WTC11 (cell line): ENCODE data around the gene CD300H. TPM values are rescaled to one million over a fixed set of nuclear protein-coding genes. Genes with fewer than 3 reads are reported as not detected.

Source experiments
- ATAC-seq: fragments of 200-7000 bp; cut with Tn5 transposase; 2 replicates; pipeline ENCODE4 v1.10.0; 2021; ENCODE audit warnings: mild to moderate bottlenecking, moderate library complexity
- CTCF ChIA-PET: fragments of 300-600 bp; sonication (Branson Sonifier 250); formaldehyde crosslinking; loops from one replicate; lab custom pipeline; 2021; ENCODE audit warnings: antibody characterized with exemption; lab: Charles Lee
- POLR2A ChIA-PET: fragments of 350-600 bp; sonication (Branson Sonifier 250); formaldehyde crosslinking; loops from one replicate; lab custom pipeline; 2021; ENCODE audit warnings: antibody characterized with exemption; lab: Charles Lee
- DNase-seq: peaks from one replicate; pipeline ENCODE4 v3.0.0; 2021; ENCODE audit warnings: low spot score
- H3K27ac Mint-ChIP-seq: 2 replicates; pipeline ENCODE4 v1.8.0; 2021; ENCODE audit warnings: mixed read lengths
- H3K27me3 Mint-ChIP-seq: 2 replicates; pipeline ENCODE4 v1.8.0; 2021; ENCODE audit warnings: low read depth, mild to moderate bottlenecking, moderate library complexity, mixed read lengths
- H3K36me3 Mint-ChIP-seq: 2 replicates; pipeline ENCODE4 v1.8.0; 2021; ENCODE audit warnings: mixed read lengths
- H3K4me1 Mint-ChIP-seq: 2 replicates; pipeline ENCODE4 v1.8.0; 2022; ENCODE audit warnings: mixed read lengths
- H3K4me3 Mint-ChIP-seq: 2 replicates; pipeline ENCODE4 v1.8.0; 2021; ENCODE audit warnings: mild to moderate bottlenecking, moderate library complexity, mixed read lengths
- H3K9me3 Mint-ChIP-seq: 2 replicates; pipeline ENCODE4 v1.8.0; 2021; ENCODE audit warnings: mixed read lengths
- ARID4B ChIP-seq: sonication (generic); formaldehyde crosslinking; IDR thresholded peaks from 2 replicates; pipeline ENCODE4 v1.8.0; 2023; ENCODE audit warnings: missing genetic modification reagents, mild to moderate bottlenecking, borderline replicate concordance
- CREM ChIP-seq: sonication (generic); formaldehyde crosslinking; IDR thresholded peaks from 2 replicates; pipeline ENCODE4 v1.8.1; 2022; ENCODE audit warnings: mild to moderate bottlenecking, missing genetic modification reagents, moderate library complexity
- ELF4 ChIP-seq: sonication (generic); formaldehyde crosslinking; IDR thresholded peaks from 2 replicates; pipeline ENCODE4 v1.8.1; 2022; ENCODE audit warnings: low read depth, mild to moderate bottlenecking, moderate library complexity, missing genetic modification reagents
- ESRRA ChIP-seq: sonication (generic); formaldehyde crosslinking; IDR thresholded peaks from 2 replicates; pipeline ENCODE4 v1.8.1; 2022; ENCODE audit warnings: mild to moderate bottlenecking, missing genetic modification reagents, borderline replicate concordance
- ETV6 ChIP-seq: sonication (generic); formaldehyde crosslinking; IDR thresholded peaks from 2 replicates; pipeline ENCODE4 v1.8.1; 2022; ENCODE audit warnings: mild to moderate bottlenecking, missing genetic modification reagents
- FOXP1 ChIP-seq: sonication (generic); formaldehyde crosslinking; IDR thresholded peaks from 2 replicates; pipeline ENCODE4 v1.8.0; 2022; ENCODE audit warnings: missing genetic modification reagents, mild to moderate bottlenecking, moderate library complexity, borderline replicate concordance
- GABPB1 ChIP-seq: sonication (generic); formaldehyde crosslinking; IDR thresholded peaks from 2 replicates; pipeline ENCODE4 v1.8.1; 2023; ENCODE audit warnings: mild to moderate bottlenecking, missing genetic modification reagents
- IRF2 ChIP-seq: sonication (generic); formaldehyde crosslinking; IDR thresholded peaks from 2 replicates; pipeline ENCODE4 v1.8.0; 2022; ENCODE audit warnings: low read depth, missing genetic modification reagents, borderline replicate concordance
- MAX ChIP-seq: sonication (generic); formaldehyde crosslinking; IDR thresholded peaks from 2 replicates; pipeline ENCODE4 v1.8.0; 2022; ENCODE audit warnings: mild to moderate bottlenecking, missing genetic modification reagents
- NR3C1 ChIP-seq: sonication (generic); formaldehyde crosslinking; conservative IDR thresholded peaks from 2 replicates; pipeline ENCODE4 v1.8.1; 2023; ENCODE audit warnings: low read depth, mild to moderate bottlenecking, missing genetic modification reagents
- OVOL2 ChIP-seq: fragments of 250-450 bp; sonication (Bioruptor Pico); IDR thresholded peaks from 2 replicates; pipeline ENCODE4 v1.9.0; 2021; ENCODE audit warnings: mild to moderate bottlenecking, borderline replicate concordance
- PRRX2 ChIP-seq: fragments of 250-450 bp; sonication (Bioruptor Pico); IDR thresholded peaks from 2 replicates; pipeline ENCODE4 v1.8.0; 2021; ENCODE audit warnings: mild to moderate bottlenecking
- SMAD3 ChIP-seq: sonication (generic); formaldehyde crosslinking; IDR thresholded peaks from 2 replicates; pipeline ENCODE4 v1.8.0; 2022; ENCODE audit warnings: missing genetic modification reagents, mild to moderate bottlenecking, borderline replicate concordance
- SOX15 ChIP-seq: fragments of 250-450 bp; sonication (Bioruptor Pico); IDR thresholded peaks from 2 replicates; pipeline ENCODE4 v1.9.0; 2021; ENCODE audit warnings: mild to moderate bottlenecking
- TCF7 ChIP-seq: sonication (generic); formaldehyde crosslinking; IDR thresholded peaks from 2 replicates; pipeline ENCODE4 v1.8.0; 2022; ENCODE audit warnings: mild to moderate bottlenecking, low read depth, missing genetic modification reagents, moderate library complexity
- TEAD1 ChIP-seq: sonication (generic); formaldehyde crosslinking; IDR thresholded peaks from 2 replicates; pipeline ENCODE4 v1.8.0; 2022; ENCODE audit warnings: mild to moderate bottlenecking, missing genetic modification reagents
- ZBTB21 ChIP-seq: sonication (generic); formaldehyde crosslinking; IDR thresholded peaks from 2 replicates; pipeline ENCODE4 v1.8.1; 2023; ENCODE audit warnings: mild to moderate bottlenecking, missing genetic modification reagents, borderline replicate concordance
- ZNF425 ChIP-seq: fragments of 250-450 bp; sonication (Bioruptor Pico); conservative IDR thresholded peaks from 2 replicates; pipeline ENCODE4 v1.9.0; 2021; ENCODE audit warnings: mild to moderate bottlenecking
- ZNF671 ChIP-seq: fragments of 250-450 bp; sonication (Bioruptor Pico); IDR thresholded peaks from 2 replicates; pipeline ENCODE4 v1.8.0; 2021; ENCODE audit warnings: mild to moderate bottlenecking
- ZSCAN18 ChIP-seq: fragments of 250-450 bp; sonication (Bioruptor Pico); IDR thresholded peaks from 2 replicates; pipeline ENCODE4 v2.1.2; 2022; ENCODE audit warnings: mild to moderate bottlenecking, moderate library complexity
- total RNA-seq: library from RNA; stranded (reverse); gene quantifications from 3 replicates; pipeline ENCODE4 v1.2.3, GENCODE V29; 2021
- TF ChIP-seq, protein P1 (sequence below): sonication (generic); formaldehyde crosslinking; conservative IDR thresholded peaks from 2 replicates; pipeline ENCODE4 v1.8.1; 2023; ENCODE audit warnings: mild to moderate bottlenecking, low read depth, missing genetic modification reagents, moderate library complexity

CD300H gene
- total RNA-seq, 1 experiment from 2014 or later = not detected

DNA sequence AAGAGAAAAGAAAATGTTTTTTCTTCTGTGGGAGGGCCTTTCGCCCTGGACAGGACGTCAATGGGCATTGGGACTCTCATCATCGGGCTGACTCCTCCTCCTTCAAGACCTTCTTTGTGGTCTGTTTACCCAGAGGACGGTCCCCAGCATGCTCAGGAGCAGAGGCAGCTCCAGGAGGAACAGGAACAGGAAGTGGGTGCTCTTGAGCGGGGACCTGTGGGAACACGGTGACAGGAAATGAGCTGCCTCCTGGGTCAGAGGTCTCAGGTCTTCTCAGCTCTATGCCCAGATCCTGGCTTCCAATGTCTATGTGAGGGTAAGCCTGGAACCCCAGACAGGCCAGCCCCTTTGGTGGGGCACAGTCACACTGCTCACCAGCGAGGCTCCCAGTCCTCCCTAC, 12.6 kb upstream of the CD300H start (continued):
- no peak for TF ChIP-seq IRF2 (CRISPR knock-in tag)
- no peak for TF ChIP-seq ELF4 (CRISPR knock-in tag)

DNA sequence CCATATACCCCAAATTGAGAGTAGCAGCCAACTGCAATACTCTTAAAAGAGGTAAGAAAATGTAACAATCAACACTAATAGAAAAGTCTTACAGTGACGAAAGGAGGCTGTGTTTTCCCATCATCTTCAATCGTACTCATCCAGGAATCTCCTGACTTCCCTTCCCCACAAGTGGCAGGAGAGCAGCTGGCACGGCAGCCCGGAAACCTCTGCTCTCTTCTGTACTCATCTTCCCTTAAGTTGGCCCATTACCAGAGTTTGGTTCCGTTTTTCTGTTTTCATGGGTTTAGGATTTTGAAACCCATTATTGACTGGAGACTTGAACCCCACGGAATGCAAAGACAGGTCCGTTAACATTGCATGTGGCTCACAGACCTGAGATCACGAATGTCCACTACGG, 11.7 kb upstream of the CD300H start:
- TF ChIP-seq, protein P1, sequence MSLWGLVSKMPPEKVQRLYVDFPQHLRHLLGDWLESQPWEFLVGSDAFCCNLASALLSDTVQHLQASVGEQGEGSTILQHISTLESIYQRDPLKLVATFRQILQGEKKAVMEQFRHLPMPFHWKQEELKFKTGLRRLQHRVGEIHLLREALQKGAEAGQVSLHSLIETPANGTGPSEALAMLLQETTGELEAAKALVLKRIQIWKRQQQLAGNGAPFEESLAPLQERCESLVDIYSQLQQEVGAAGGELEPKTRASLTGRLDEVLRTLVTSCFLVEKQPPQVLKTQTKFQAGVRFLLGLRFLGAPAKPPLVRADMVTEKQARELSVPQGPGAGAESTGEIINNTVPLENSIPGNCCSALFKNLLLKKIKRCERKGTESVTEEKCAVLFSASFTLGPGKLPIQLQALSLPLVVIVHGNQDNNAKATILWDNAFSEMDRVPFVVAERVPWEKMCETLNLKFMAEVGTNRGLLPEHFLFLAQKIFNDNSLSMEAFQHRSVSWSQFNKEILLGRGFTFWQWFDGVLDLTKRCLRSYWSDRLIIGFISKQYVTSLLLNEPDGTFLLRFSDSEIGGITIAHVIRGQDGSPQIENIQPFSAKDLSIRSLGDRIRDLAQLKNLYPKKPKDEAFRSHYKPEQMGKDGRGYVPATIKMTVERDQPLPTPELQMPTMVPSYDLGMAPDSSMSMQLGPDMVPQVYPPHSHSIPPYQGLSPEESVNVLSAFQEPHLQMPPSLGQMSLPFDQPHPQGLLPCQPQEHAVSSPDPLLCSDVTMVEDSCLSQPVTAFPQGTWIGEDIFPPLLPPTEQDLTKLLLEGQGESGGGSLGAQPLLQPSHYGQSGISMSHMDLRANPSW (CRISPR knock-in tag) = no peak
- TF ChIP-seq MAX = no peak
- TF ChIP-seq, all 79 proteins: peak for 0
- Mint-ChIP-seq H3K4me1 (peaks cover 6% of the 10 kb centered on the region), H3K36me3 (no peaks in the 10 kb centered on the region), H3K9me3 (peaks cover 3% of the 10 kb centered on the region; the same call in 1 of the 2 replicates), H3K27me3 (peaks cover 11% of the 10 kb centered on the region), H3K4me3 (no peak overlapping the region), H3K27ac (no peak overlapping the region)
- no peak for ATAC-seq
- ChIA-PET POLR2A (no interaction called here), CTCF (interaction anchor here (2.6 kb wide), 1 partner anchor 13 kb away, joined by 14 read pairs; no protein-coding TSS in a partner anchor)
- no peak for DNase-seq

- no peaks in the 10 kb centered on the region for H3K36me3 Mint-ChIP-seq
- peaks cover 3% of the 10 kb centered on the region; the same call in 1 of the 2 replicates for H3K9me3 Mint-ChIP-seq
- ATAC-seq (no peak), DNase-seq (no peak)
- H3K4me3 Mint-ChIP-seq = no peak overlapping the region
- no peak overlapping the region for H3K27ac Mint-ChIP-seq
- H3K4me1 Mint-ChIP-seq = peaks cover 6% of the 10 kb centered on the region
- no peak for TF ChIP-seq ARID4B (CRISPR knock-in tag)
- TF ChIP-seq ZNF671 (CRISPR knock-in tag) = no peak
- no peak for TF ChIP-seq FOXP1 (CRISPR knock-in tag)
- TF ChIP-seq ESRRA (CRISPR knock-in tag) = no peak
- no peak for TF ChIP-seq ZSCAN18 (CRISPR knock-in tag)
- no peak for TF ChIP-seq TEAD1 (CRISPR knock-in tag)
- TF ChIP-seq SOX15 (CRISPR knock-in tag) = no peak
- TF ChIP-seq ZBTB21 (CRISPR knock-in tag) = no peak
- no peak for TF ChIP-seq OVOL2 (CRISPR knock-in tag)
- no peak for TF ChIP-seq CREM (CRISPR knock-in tag)
- no peak for TF ChIP-seq GABPB1 (CRISPR knock-in tag)
- no peak for TF ChIP-seq ZNF425 (CRISPR knock-in tag)
- no peak for TF ChIP-seq SMAD3 (CRISPR knock-in tag)
- TF ChIP-seq ETV6 = no peak
- TF ChIP-seq TCF7 = no peak
- TF ChIP-seq PRRX2 (CRISPR knock-in tag) = no peak
- TF ChIP-seq NR3C1 (CRISPR knock-in tag) = no peak
- POLR2A ChIA-PET = no interaction called here
- peaks cover 17% of the 10 kb centered on the region for H3K27me3 Mint-ChIP-seq
- CTCF ChIA-PET = interaction anchor here (0.9 to 1.4 kb wide), 4 partner anchors 9 to 285 kb away, joined by 3 to 7 read pairs (median 4); partner anchors contain the start of gene GRIN2C
Measured at GRCh38 chr17:74574489-74575142, 7.3 kb upstream of the CD300H start.
